Mesenchymal stem cell (in vitro differentiated cells and primary cell): Measurements from ENCODE around the gene HOXB13.
"Not testable (repeated sequence)": the region's sequence is repeated elsewhere in the genome, so short reads cannot be mapped to it uniquely, and the experiment has no call there.

ENCODE experiments used
- DNase-seq: peaks from one replicate; pipeline ENCODE4 v3.0.0-alpha.2; 2013
- H2AFZ ChIP-seq: one replicate; pipeline ENCODE4 v1.6.1; 2013; ENCODE audit warnings: low read depth, mild to moderate bottlenecking, control low read depth, inconsistent platforms, low read length, moderate library complexity
- H2AK5ac ChIP-seq: 2 replicates; pipeline ENCODE4 v1.6.1; 2013; ENCODE audit warnings: low read length, moderate library complexity, mild to moderate bottlenecking, inconsistent platforms; ENCODE audit not compliant: severe bottlenecking
- H2BK120ac ChIP-seq: one replicate; pipeline ENCODE4 v1.6.1; 2013; ENCODE audit warnings: low read depth, mild to moderate bottlenecking, inconsistent platforms, low read length, moderate library complexity
- H2BK12ac ChIP-seq, 2 experiments: one replicate each; pipeline ENCODE4 v1.6.1; 2013; ENCODE audit warnings: inconsistent platforms in 2 of 2, low read length in 2 of 2, mild to moderate bottlenecking in 2 of 2, moderate library complexity in 2 of 2, control low read depth in 1 of 2
- H2BK15ac ChIP-seq: one replicate; pipeline ENCODE4 v1.6.1; 2013; ENCODE audit warnings: mild to moderate bottlenecking, low read depth, inconsistent platforms; ENCODE audit not compliant: poor library complexity, severe bottlenecking
- H2BK5ac ChIP-seq: 2 replicates; pipeline ENCODE4 v1.6.1; 2013; ENCODE audit warnings: low read depth, mild to moderate bottlenecking, low read length, control low read depth, inconsistent platforms; ENCODE audit not compliant: poor library complexity, severe bottlenecking
- H3K14ac ChIP-seq, 2 experiments: one replicate each; pipeline ENCODE4 v1.6.1; 2013; ENCODE audit warnings: inconsistent platforms in 2 of 2, low read length in 2 of 2, control low read depth in 1 of 2, mild to moderate bottlenecking in 1 of 2, moderate library complexity in 1 of 2
- H3K18ac ChIP-seq, 2 experiments: one replicate each; pipeline ENCODE4 v1.6.1; 2013; ENCODE audit warnings: inconsistent platforms in 2 of 2, low read length in 2 of 2, control low read depth in 1 of 2, low read depth in 1 of 2, mild to moderate bottlenecking in 1 of 2
- H3K23ac ChIP-seq, 2 experiments: one replicate each; pipeline ENCODE4 v1.6.1; 2013; ENCODE audit warnings: inconsistent platforms in 2 of 2, low read length in 2 of 2, mild to moderate bottlenecking in 2 of 2, moderate library complexity in 2 of 2, control low read depth in 1 of 2
- H3K27ac ChIP-seq: 2 replicates; pipeline ENCODE4 v1.5.1; 2013; ENCODE audit warnings: mild to moderate bottlenecking, moderate library complexity, low read length, control low read depth, inconsistent platforms; ENCODE audit not compliant: poor library complexity, severe bottlenecking
- H3K27me3 ChIP-seq, 2 experiments: 2 replicates each; pipeline versions ENCODE4 v1.6.1 to v1.7.0; 2013; ENCODE audit warnings: low read length in 2 of 2, mild to moderate bottlenecking in 2 of 2, moderate library complexity in 2 of 2, control low read depth in 1 of 2, inconsistent platforms in 1 of 2; ENCODE audit not compliant: control insufficient read depth in 1 of 2, insufficient read depth in 1 of 2
- H3K36me3 ChIP-seq, 2 experiments: 2 replicates each; pipeline versions ENCODE4 v1.6.1 to v1.7.0; 2013; ENCODE audit warnings: low read length in 2 of 2, control low read depth in 1 of 2, inconsistent platforms in 1 of 2, low read depth in 1 of 2, mild to moderate bottlenecking in 1 of 2; ENCODE audit not compliant: insufficient read depth in 2 of 2, control insufficient read depth in 1 of 2
- H3K4ac ChIP-seq, 2 experiments: one replicate each; pipeline ENCODE4 v1.6.1; 2013; ENCODE audit warnings: inconsistent platforms in 2 of 2, low read length in 2 of 2, mild to moderate bottlenecking in 2 of 2, moderate library complexity in 2 of 2, control low read depth in 1 of 2, low read depth in 1 of 2
- H3K4me1 ChIP-seq: 2 replicates; pipeline ENCODE4 v1.6.1; 2013; ENCODE audit warnings: low read depth, low read length, control low read depth; ENCODE audit not compliant: control insufficient read depth, insufficient read depth
- H3K4me2 ChIP-seq: 2 replicates; pipeline ENCODE4 v1.6.1; 2013; ENCODE audit warnings: low read length, mild to moderate bottlenecking, inconsistent platforms; ENCODE audit not compliant: poor library complexity, severe bottlenecking
- H3K4me3 ChIP-seq, 2 experiments: 2 replicates each; pipeline versions ENCODE4 v1.5.1 to v1.7.0; 2013; ENCODE audit warnings: low read length in 2 of 2, mild to moderate bottlenecking in 2 of 2, control low read depth in 1 of 2, low read depth in 1 of 2; ENCODE audit not compliant: insufficient read depth in 1 of 2
- H3K79me1 ChIP-seq: replicated peaks from 2 replicates; pipeline ENCODE4 v1.6.1; 2013; ENCODE audit warnings: mild to moderate bottlenecking, control low read depth, low read length, inconsistent platforms; ENCODE audit not compliant: poor library complexity, severe bottlenecking
- H3K9ac ChIP-seq: 2 replicates; pipeline ENCODE4 v1.7.0; 2013; ENCODE audit warnings: mild to moderate bottlenecking, low read length, moderate library complexity
- H3K9me3 ChIP-seq: 2 replicates; pipeline ENCODE4 v1.7.0; 2013; ENCODE audit warnings: mild to moderate bottlenecking, low read length; ENCODE audit not compliant: control insufficient read depth
- H4K8ac ChIP-seq: one replicate; pipeline ENCODE4 v1.6.1; 2013; ENCODE audit warnings: inconsistent platforms, mild to moderate bottlenecking, low read length, moderate library complexity
- H4K91ac ChIP-seq: one replicate; pipeline ENCODE4 v1.6.1; 2013; ENCODE audit warnings: mild to moderate bottlenecking, low read length, inconsistent platforms
- WGBS: methylation state at CpG from one replicate; pipeline ENCODE4 v1.1.7; 2013; ENCODE audit warnings: mixed read lengths; 5-methylcytosine and 5-hydroxymethylcytosine counted together

Gene HOXB13

DNA sequence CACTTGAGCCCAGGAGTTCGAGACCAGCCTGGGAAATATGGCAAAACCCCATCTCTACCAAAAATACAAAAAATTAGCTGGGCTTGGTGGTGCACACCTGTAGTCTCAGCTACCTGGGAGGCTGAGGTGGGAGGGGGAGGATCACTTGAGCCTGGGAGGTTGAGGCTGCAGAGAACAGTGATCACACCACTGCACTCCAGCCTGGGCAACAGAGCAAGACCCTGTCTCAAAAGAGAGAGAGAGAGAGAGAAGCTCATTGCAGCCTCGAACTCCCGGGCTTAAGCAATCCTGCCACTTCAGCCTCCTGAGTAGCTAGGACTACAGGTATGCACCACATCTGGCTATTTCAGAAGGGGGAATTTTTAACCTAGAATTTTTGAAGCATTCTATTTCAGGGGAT is 12.0 kb downstream of the HOXB13 start:
- not testable (repeated sequence) for H4K91ac ChIP-seq, H2BK15ac ChIP-seq, H4K8ac ChIP-seq, H3K4ac ChIP-seq, H2AFZ ChIP-seq, H2BK120ac ChIP-seq, H2AK5ac ChIP-seq, H3K14ac ChIP-seq, H3K79me1 ChIP-seq, H3K4me2 ChIP-seq, DNase-seq, H3K4me3 ChIP-seq, H2BK12ac ChIP-seq, H3K9me3 ChIP-seq, H3K18ac ChIP-seq, H3K27ac ChIP-seq, H2BK5ac ChIP-seq, H3K36me3 ChIP-seq, H3K9ac ChIP-seq, H3K23ac ChIP-seq
- H3K27me3 ChIP-seq, result peaks cover 82 to 97% of the 10 kb centered on the region in 2 experiments
- peaks cover 15% of the 10 kb centered on the region for H3K4me1 ChIP-seq
- WGBS, result 100% methylated on average over 2 of the region's 3 CpGs

DNA sequence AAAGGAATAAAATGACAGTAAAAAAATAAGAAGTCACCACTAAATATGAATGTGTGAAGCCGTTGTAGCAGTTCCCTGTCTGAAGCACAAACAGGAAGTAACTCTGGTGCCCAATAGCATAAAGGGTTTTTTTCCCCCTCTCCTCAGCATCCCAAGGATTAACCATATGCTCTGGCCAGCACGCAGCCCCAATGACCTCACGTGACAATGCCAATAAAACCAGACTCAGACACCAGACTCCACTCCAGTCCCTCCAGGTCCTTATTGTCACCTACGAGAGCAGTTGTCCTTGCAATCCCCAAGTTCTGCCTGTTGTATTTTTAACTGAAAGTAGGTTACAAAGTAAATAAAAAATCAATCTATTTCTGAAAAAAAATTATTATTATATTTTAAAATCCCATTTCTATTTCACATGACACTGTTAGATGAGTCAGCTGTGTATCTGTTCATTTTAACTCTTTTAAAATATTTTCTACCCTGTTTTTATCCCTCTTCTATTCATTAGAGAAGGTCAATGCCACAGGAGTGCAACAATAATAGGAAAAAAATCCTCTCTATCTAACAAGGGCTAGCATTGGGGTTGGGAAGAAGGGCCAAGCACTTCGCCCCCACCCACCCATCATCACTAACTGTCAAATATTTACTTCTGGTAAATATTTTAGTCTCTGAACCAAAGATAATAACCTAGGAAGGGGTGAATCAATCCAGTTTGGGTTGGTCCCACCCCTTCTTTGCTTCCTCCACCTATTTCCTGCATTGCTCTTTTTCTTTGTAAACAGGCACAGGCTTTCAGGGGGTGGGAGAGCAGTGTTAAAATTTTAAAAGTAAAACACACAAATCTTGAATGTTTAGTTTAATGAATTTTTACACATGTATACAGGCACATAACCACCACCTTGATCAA is 12.8 kb downstream of the HOXB13 start:
- H3K9ac ChIP-seq, result no peak overlapping the region
- H3K27me3 ChIP-seq, result peaks cover 82 to 97% of the 10 kb centered on the region in 2 experiments
- H4K91ac ChIP-seq, result no peak overlapping the region
- no peak overlapping the region for H3K4me3 ChIP-seq
- no peak overlapping the region for H2BK120ac ChIP-seq
- H3K23ac ChIP-seq, result no peak overlapping the region
- no peak overlapping the region for H2AFZ ChIP-seq
- H4K8ac ChIP-seq, result no peak overlapping the region
- H3K36me3 ChIP-seq, result no peaks in the 10 kb centered on the region
- peaks cover 15% of the 10 kb centered on the region for H3K4me1 ChIP-seq
- H3K14ac ChIP-seq, result no peak overlapping the region
- no peak overlapping the region for H3K4ac ChIP-seq
- no peak overlapping the region for H2BK5ac ChIP-seq
- H2BK15ac ChIP-seq, result no peak overlapping the region
- no peak overlapping the region for H2AK5ac ChIP-seq
- peaks cover 6% of the 10 kb centered on the region for H3K9me3 ChIP-seq
- 17% methylated on average over 3 of the region's 5 CpGs for WGBS
- no peaks in the 10 kb centered on the region for H3K79me1 ChIP-seq
- no peak overlapping the region for H3K18ac ChIP-seq
- H3K27ac ChIP-seq, result no peak overlapping the region
- DNase-seq, result peak; percentile 11
- H2BK12ac ChIP-seq, result no peak overlapping the region
- H3K4me2 ChIP-seq, result no peak overlapping the region

DNA sequence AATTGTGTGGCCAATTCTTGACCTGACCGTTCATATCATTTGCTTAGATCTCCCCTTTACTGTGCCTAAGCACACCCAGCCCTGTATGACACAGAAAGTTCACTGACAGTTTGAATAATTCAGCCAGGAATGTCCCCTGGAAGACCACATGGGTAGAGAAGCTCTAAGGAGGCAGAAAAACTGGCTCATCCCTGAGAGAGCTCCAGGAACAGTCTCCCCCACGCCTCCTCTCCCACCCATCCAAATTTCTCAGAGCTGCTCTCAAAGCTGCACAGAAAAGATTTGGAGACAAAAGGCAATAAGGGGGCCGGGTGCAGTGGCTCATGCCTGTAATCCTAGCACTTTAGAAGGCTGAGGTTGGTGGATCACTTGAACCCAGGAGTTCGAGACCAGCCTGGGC is 17.4 kb downstream of the HOXB13 start:
- no peak overlapping the region for H3K23ac ChIP-seq
- H3K27me3 ChIP-seq, result peaks cover 84 to 93% of the 10 kb centered on the region in 2 experiments
- no peak overlapping the region for H3K27ac ChIP-seq
- 76% methylated on average over 3 of the region's 4 CpGs for WGBS
- H4K8ac ChIP-seq, result no peak overlapping the region
- no peak overlapping the region for H2BK12ac ChIP-seq
- no peak overlapping the region for H3K4ac ChIP-seq
- H3K4me3 ChIP-seq, result no peak overlapping the region
- no peak overlapping the region for H4K91ac ChIP-seq
- H2AK5ac ChIP-seq, result no peak overlapping the region
- no peak overlapping the region for H2BK120ac ChIP-seq
- H3K79me1 ChIP-seq, result no peaks in the 10 kb centered on the region
- no peak overlapping the region for H3K14ac ChIP-seq
- no peak for DNase-seq
- no peak overlapping the region for H3K4me2 ChIP-seq
- no peak overlapping the region for H2BK15ac ChIP-seq
- H3K4me1 ChIP-seq, result no peaks in the 10 kb centered on the region
- H3K18ac ChIP-seq, result no peak overlapping the region
- H3K9me3 ChIP-seq, result no peaks in the 10 kb centered on the region
- H2AFZ ChIP-seq, result no peak overlapping the region
- no peak overlapping the region for H3K9ac ChIP-seq
- no peak overlapping the region for H2BK5ac ChIP-seq
- H3K36me3 ChIP-seq, result no peaks in the 10 kb centered on the region

DNA sequence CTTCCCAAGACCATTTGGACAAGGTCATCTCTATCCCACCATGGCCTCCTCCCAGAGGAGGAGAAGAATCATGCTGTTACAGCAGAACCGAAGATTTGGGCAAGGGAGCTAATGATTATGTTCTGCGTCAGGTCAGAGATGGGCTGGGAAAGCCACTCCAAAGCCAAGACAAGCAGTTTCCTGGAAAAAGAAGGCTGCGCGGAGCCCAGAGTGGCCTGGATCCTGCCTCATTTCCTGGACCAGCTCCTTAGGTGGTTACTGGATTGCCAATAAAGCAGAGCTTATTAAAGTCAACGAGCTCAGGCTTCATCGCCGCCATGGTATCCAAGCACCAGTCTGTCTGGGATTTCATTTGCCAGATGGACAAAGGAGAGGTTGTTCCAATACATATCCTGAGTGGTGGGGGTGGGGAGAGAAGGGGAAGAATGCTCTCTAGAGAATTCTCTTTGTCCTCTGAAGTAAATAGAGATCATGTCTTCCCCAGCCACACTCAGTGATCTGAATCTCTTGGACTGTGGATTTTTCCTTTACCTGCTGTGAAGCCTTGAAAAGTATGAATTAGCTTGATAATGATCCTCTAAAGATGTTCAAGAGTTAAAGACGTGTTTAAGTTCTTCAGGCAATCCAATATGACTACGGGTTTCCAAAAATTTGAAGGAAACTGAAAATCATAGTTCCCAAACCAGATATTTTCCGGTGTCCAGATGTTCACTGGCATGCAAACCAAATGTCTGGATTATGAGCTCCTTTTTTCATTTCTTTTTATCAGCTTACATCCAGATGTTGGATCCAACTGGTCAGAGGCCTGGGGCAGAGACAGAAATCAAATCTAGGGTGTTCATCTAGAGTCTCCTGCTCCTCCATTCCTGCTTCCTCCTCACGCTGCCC is 23.9 kb downstream of the HOXB13 start:
- Histone ChIP-seq H4K91ac (no peak overlapping the region), H2BK15ac (no peak overlapping the region), H3K4me3 (no peak overlapping the region), H3K36me3 (no peaks in the 10 kb centered on the region), H3K9me3 (no peaks in the 10 kb centered on the region), H2AFZ (no peak overlapping the region), H2BK12ac (no peak overlapping the region), H3K4ac (no peak overlapping the region), H3K4me2 (no peak overlapping the region), H3K27me3 (peaks cover 76 to 92% of the 10 kb centered on the region in 2 experiments), H2BK5ac (no peak overlapping the region), H3K14ac (no peak overlapping the region), H2AK5ac (no peak overlapping the region), H3K4me1 (no peaks in the 10 kb centered on the region), H3K23ac (no peak overlapping the region), H3K18ac (no peak overlapping the region), H3K79me1 (no peaks in the 10 kb centered on the region), H3K9ac (no peak overlapping the region), H2BK120ac (no peak overlapping the region), H4K8ac (no peak overlapping the region), H3K27ac (no peak overlapping the region)
- WGBS, result 92% methylated on average over 11 of the region's 11 CpGs
- DNase-seq, result no peak
